ENCODE results near the gene MPPED2.

- no peak for TF ChIP-seq CTCF (IDR thresholded peaks at IDR 0.05; ENCODE audit: insufficient read depth, low read depth, low read length)
- no peak for TF ChIP-seq EZH2 (IDR thresholded peaks at IDR 0.05; ENCODE audit: insufficient read depth, low read length)
These were observed 107.2 kb downstream of the MPPED2 start for GRCh38 chr11:30478923-30479322.
